ENCODE measurements around the gene KSR2. TPM values are rescaled to one million over a fixed set of nuclear protein-coding genes. Genes with fewer than 3 reads are reported as not detected.

Gene KSR2
- total and polyA plus RNA-seq, 3 donors from 2014 or later: 2.4 to 3.8 (median 2.4) TPM

DNA sequence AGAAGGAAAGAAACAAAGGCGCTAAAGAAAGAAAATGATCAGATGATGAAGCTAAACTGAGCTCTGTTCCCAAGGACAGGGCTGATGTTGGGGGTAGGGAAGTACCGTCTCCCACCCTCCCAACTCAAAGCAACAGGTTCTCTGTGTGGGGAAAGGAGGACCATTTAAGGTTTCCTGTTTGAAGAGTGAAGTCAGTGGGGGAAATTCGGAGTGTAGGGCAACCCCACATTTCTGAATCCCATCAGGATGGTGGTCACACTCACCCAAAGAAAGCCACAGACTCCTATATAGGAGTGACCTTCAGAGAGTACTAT is 131.1 kb downstream of the KSR2 start:
- WGBS, 2 donors: 50% methylated on average over 3 of the region's 3 CpGs
- Histone ChIP-seq H3K36me3 (ENCODE audit: low read depth, missing control alignments) (no peaks in the 10 kb centered on the region), H3K4me3 (no peak overlapping the region), H3K27me3 (no peaks in the 10 kb centered on the region), H3K4me1 (no peaks in the 10 kb centered on the region), H3K9me3 (no peaks in the 10 kb centered on the region), H3K27ac (no peak overlapping the region)
- intact Hi-C loops (cut with DNase I; ENCODE audit: low total_unique reads): loop anchor here (10.0 kb wide), 1 partner anchor 473 kb away; the partner anchor contains the start of gene NOS1
- no peak for TF ChIP-seq POLR2A (IDR thresholded peaks at IDR 0.05)
- TF ChIP-seq, protein P1, sequence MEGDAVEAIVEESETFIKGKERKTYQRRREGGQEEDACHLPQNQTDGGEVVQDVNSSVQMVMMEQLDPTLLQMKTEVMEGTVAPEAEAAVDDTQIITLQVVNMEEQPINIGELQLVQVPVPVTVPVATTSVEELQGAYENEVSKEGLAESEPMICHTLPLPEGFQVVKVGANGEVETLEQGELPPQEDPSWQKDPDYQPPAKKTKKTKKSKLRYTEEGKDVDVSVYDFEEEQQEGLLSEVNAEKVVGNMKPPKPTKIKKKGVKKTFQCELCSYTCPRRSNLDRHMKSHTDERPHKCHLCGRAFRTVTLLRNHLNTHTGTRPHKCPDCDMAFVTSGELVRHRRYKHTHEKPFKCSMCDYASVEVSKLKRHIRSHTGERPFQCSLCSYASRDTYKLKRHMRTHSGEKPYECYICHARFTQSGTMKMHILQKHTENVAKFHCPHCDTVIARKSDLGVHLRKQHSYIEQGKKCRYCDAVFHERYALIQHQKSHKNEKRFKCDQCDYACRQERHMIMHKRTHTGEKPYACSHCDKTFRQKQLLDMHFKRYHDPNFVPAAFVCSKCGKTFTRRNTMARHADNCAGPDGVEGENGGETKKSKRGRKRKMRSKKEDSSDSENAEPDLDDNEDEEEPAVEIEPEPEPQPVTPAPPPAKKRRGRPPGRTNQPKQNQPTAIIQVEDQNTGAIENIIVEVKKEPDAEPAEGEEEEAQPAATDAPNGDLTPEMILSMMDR (IDR thresholded peaks at IDR 0.05): no peak
- DNase-seq: no peak

DNA sequence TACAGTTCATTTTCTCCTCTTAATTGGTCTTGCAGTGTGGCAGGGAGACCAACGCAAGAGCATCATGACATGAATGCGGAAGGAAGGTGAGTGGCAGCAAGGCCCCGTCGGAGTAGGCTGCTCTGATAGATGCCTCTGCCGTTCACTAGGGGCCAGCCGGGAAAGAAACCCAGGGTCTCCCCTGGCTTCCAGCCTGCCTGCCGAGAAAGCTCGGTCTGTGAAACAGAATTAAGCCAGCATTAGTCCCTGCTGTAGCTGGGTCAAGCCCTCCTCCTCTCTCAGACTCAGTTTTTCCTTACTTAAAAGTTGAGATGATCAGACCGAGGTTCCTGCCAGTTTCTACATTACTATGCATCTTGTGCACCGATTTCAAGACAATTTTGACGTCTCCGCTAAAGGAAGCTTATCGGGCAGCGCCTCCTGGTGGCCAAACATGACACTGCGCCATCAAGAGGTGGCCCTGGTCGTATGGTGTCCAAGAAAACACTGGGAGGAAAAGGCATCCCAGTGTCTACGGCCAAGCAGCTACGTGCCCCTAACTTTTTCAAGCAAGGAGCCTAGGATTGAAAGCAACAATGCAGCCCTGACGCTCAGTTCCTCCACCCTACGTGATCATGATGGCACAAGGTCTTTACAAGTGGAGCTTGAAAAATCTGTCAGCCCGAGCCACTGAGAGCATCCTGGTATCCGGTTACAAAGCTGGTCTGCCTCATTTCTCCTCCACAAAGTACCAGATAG is 131.6 kb downstream of the KSR2 start:
- intact Hi-C loops (cut with DNase I; ENCODE audit: low total_unique reads): loop anchor here (10.0 kb wide), 1 partner anchor 472 kb away; the partner anchor contains the start of gene NOS1
- no peaks in the 10 kb centered on the region for H3K4me1 ChIP-seq
- no peak overlapping the region for H3K4me3 ChIP-seq
- WGBS, 2 donors: 4 to 7% methylated on average over 22 of the region's 22 CpGs
- no peaks in the 10 kb centered on the region for H3K9me3 ChIP-seq
- peak; percentile 91 for DNase-seq
- no peak overlapping the region for H3K27ac ChIP-seq
- TF ChIP-seq, protein P1 (IDR thresholded peaks at IDR 0.05): peak; percentile 90 to 97 (median 92)
- TF ChIP-seq POLR2A (IDR thresholded peaks at IDR 0.05): no peak
- H3K36me3 ChIP-seq (ENCODE audit: low read depth, missing control alignments): no peaks in the 10 kb centered on the region
- H3K27me3 ChIP-seq: no peaks in the 10 kb centered on the region

DNA sequence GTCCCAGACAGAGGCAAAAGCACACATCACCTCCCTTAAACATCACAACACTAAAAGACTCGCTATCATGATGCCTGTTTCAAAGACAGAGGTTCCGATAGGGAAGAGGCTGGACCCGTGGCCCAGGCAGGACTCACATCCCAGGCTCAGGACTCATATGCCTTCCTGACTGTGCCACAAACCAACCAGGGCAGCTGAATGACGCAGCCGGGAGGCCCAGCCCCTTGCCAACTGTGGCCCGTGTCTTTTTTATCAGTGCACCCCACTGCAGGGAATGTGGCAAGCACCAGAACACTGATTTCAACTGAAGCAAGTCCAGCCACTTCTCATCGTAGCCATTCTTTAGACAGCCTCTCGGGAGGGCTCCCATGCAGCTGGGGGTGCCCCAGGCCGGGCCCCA is 132.3 kb downstream of the KSR2 start:
- intact Hi-C loops (cut with DNase I; ENCODE audit: low total_unique reads): loop anchor here (10.0 kb wide), 1 partner anchor 472 kb away; the partner anchor contains the start of gene NOS1
- Histone ChIP-seq H3K4me1 (no peaks in the 10 kb centered on the region), H3K27me3 (no peaks in the 10 kb centered on the region), H3K36me3 (ENCODE audit: low read depth, missing control alignments) (no peaks in the 10 kb centered on the region), H3K27ac (no peak overlapping the region), H3K9me3 (no peaks in the 10 kb centered on the region), H3K4me3 (no peak overlapping the region)
- DNase-seq: no peak
- TF ChIP-seq POLR2A (IDR thresholded peaks at IDR 0.05): no peak
- TF ChIP-seq, protein P1 (IDR thresholded peaks at IDR 0.05): no peak
- 70 to 78% methylated on average over 9 of the region's 9 CpGs for WGBS, 2 donors

DNA sequence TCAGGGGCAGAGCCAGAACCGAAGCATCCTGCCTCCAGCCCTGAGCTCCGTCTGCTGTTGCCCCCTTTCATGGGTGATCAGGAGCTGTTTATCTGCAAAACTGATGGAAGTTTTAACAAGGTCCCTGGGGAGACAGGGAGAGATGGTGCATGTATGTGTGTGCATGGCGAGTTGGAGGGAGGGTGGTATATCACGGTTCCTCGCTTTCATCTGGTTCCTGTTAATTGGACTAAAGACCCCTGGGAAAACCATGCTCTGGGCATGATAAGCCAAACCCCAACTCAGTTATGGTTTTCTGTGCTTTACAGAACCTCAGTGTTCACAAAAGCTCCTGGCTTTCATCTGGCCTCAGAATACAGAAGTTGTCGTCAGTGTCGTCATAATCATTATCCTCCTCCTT is 133.6 kb downstream of the KSR2 start:
- no peak for TF ChIP-seq POLR2A (IDR thresholded peaks at IDR 0.05)
- Histone ChIP-seq H3K27ac (no peak overlapping the region), H3K4me1 (no peaks in the 10 kb centered on the region), H3K27me3 (no peaks in the 10 kb centered on the region), H3K9me3 (no peaks in the 10 kb centered on the region), H3K4me3 (no peak overlapping the region), H3K36me3 (ENCODE audit: low read depth, missing control alignments) (no peaks in the 10 kb centered on the region)
- DNase-seq: no peak
- intact Hi-C loops (cut with DNase I; ENCODE audit: low total_unique reads): loop anchor here (10.0 kb wide), 1 partner anchor 470 kb away; the partner anchor contains the start of gene NOS1
- 76 to 79% methylated on average over 7 of the region's 7 CpGs for WGBS, 2 donors

DNA sequence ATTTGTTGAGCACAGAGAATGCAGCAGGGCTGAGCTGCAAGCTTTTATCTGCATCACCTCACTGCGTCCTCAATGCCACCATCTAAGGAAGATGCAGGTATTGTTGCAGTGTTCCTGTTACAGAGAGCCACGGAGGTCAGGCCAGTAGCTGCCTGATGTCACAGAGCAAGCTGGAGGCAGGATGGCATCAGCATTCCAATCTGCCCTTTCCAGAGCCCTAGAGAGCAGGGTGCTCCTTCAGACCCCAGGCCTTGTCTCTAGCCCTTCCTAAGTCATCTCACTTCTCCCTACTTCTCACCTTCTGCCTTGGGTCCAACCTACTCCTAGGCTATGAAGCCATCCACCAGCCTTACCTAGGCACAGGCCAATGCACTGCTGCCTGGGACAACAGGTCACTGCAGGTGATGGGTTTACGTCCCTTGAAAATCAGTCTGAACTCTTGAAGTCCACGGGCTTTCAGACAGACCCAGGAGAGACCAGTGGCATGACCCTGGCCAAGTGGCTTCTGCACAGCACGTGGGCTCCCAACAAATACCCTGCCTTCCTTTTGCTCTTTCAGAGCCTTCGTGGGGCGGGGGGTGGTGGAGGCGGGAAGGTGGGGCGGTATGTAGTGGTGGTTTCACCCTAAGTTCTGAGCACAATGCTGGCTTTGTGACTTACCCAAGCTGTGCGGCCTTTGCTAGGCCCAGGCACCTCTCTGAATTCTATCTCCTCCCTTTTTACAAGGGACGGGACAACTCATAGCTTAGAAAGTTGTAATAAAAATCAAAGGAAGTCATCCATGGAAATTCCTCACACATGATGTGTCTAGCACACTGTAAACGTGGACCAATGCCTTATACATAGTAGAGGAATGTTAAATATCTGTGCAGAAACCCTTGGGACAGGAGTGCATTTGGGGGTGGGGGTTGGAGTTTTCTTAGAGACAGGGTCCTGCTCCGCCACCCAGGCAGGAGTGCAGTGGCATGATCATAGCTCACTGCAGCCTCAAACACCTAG is 136.0 kb downstream of the KSR2 start:
- Histone ChIP-seq H3K27me3 (no peaks in the 10 kb centered on the region), H3K4me3 (no peak overlapping the region), H3K4me1 (no peaks in the 10 kb centered on the region), H3K27ac (no peak overlapping the region), H3K36me3 (ENCODE audit: low read depth, missing control alignments) (no peaks in the 10 kb centered on the region), H3K9me3 (no peaks in the 10 kb centered on the region)
- TF ChIP-seq, protein P1 (IDR thresholded peaks at IDR 0.05): no peak
- no peak for TF ChIP-seq POLR2A (IDR thresholded peaks at IDR 0.05)
- WGBS, 2 donors: 87 to 90% methylated on average over 12 to 13 of the region's 13 CpGs
- DNase-seq: no peak
- intact Hi-C loops (cut with DNase I; ENCODE audit: low total_unique reads): loop anchor here (10.0 kb wide), 1 partner anchor 468 kb away; the partner anchor contains the start of gene NOS1

Measured in testis (tissue), 3 donors.